Neural cell (in vitro differentiated cells): Measurements from ENCODE around the gene TRIO.
A peak's percentile ranks its signal among the peaks of the same experiment; 100 is the strongest.

Source experiments
- SMC3 ChIP-seq: fragments of 450-650 bp; conservative IDR thresholded peaks from 2 replicates; pipeline ENCODE4 v1.6.1; 2014; ENCODE audit warnings: antibody characterized with exemption, mild to moderate bottlenecking, moderate library complexity; ENCODE audit not compliant: poor library complexity
- TF ChIP-seq, protein P1 (sequence below): fragments of 450-650 bp; IDR thresholded peaks from 2 replicates; pipeline ENCODE4 v1.5.1; 2014; ENCODE audit warnings: antibody characterized with exemption, mild to moderate bottlenecking, moderate library complexity; ENCODE audit not compliant: poor library complexity, severe bottlenecking

DNA sequence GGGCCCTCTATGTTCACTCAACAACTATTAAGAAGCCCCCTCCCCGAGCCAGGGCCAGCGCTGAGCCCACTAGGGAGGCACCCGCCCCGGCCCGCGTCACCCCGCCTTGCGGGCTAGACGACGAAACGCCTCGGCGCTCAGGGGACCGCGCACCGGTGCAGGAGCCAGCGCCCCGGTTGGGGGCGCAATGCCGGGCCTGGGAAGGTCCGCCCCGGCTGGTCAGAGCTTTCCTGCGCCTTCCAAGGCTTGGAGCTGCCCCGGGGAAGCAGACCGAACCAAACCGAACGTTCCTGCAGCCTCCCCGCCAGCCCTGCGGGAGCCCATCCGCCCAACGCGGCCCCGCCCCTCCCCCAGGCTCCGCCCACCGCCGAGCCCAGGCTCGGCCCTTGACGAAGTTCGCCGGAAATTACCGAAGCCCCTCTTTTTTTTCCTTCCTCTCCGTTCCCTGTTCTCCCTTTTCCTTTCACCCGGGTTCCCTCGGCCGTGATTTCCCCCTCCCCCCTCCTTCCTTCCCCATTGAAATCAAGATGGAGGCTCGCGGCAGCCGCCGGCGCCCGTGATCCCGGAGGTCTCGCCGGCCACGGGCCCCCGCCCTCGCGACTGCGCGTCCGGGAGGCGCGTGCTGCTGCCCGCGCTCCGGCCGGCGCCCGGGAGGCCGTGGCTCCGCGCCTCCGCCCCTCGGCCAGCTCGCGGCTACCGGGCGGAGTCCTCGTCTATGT lies at the start of gene TRIO:
- TF ChIP-seq, protein P1, sequence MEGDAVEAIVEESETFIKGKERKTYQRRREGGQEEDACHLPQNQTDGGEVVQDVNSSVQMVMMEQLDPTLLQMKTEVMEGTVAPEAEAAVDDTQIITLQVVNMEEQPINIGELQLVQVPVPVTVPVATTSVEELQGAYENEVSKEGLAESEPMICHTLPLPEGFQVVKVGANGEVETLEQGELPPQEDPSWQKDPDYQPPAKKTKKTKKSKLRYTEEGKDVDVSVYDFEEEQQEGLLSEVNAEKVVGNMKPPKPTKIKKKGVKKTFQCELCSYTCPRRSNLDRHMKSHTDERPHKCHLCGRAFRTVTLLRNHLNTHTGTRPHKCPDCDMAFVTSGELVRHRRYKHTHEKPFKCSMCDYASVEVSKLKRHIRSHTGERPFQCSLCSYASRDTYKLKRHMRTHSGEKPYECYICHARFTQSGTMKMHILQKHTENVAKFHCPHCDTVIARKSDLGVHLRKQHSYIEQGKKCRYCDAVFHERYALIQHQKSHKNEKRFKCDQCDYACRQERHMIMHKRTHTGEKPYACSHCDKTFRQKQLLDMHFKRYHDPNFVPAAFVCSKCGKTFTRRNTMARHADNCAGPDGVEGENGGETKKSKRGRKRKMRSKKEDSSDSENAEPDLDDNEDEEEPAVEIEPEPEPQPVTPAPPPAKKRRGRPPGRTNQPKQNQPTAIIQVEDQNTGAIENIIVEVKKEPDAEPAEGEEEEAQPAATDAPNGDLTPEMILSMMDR: peak; percentile 74
- peak; percentile 74 for TF ChIP-seq SMC3
